ENCODE results near the gene PLA2G6.
"Not testable (repeated sequence)": the region's sequence is repeated elsewhere in the genome, so short reads cannot be mapped to it uniquely, and the experiment has no call there.

Gene PLA2G6

GRCh38 chr22:38080474-38080849 lies 101.2 kb downstream of the PLA2G6 start:
- H3K9me3 ChIP-seq (ENCODE audit: control insufficient read depth in 5 of 5, low read length in 5 of 5) = no peaks in the 10 kb centered on the region
- peaks cover 0 to 21% (median 20%) of the 10 kb centered on the region in 5 donors for H3K4me1 ChIP-seq (ENCODE audit: control insufficient read depth in 5 of 5, insufficient read depth in 5 of 5, low read length in 5 of 5)
- H3K9ac ChIP-seq (ENCODE audit: low read length in 5 of 5) = no peak overlapping the region
- peaks cover 0 to 13% (median 5%) of the 10 kb centered on the region in 5 donors for H3K36me3 ChIP-seq (ENCODE audit: control insufficient read depth in 5 of 5, insufficient read depth in 5 of 5, low read length in 5 of 5)
- peaks cover 9 to 18% (median 14%) of the 10 kb centered on the region in 5 donors for H3K27me3 ChIP-seq (ENCODE audit: control insufficient read depth in 5 of 5, insufficient read depth in 4 of 5, low read length in 5 of 5)
- H3K27ac ChIP-seq (ENCODE audit: low read depth, low read length) = no peak overlapping the region
- peak overlapping the region in 2 of 5 donors; percentile 60 to 65 for H3K4me3 ChIP-seq (ENCODE audit: low read depth in 1 of 5, low read length in 5 of 5)

GRCh38 chr22:38079804-38080203 lies 101.8 kb downstream of the PLA2G6 start:
- Histone ChIP-seq H3K27me3 (ENCODE audit: control insufficient read depth in 5 of 5, insufficient read depth in 4 of 5, low read length in 5 of 5) (peaks cover 9 to 18% (median 14%) of the 10 kb centered on the region in 5 donors), H3K4me1 (ENCODE audit: control insufficient read depth in 5 of 5, insufficient read depth in 5 of 5, low read length in 5 of 5) (peaks cover 0 to 21% (median 20%) of the 10 kb centered on the region in 5 donors), H3K36me3 (ENCODE audit: control insufficient read depth in 5 of 5, insufficient read depth in 5 of 5, low read length in 5 of 5) (peaks cover 0 to 11% (median 3%) of the 10 kb centered on the region in 5 donors), H3K4me3 (ENCODE audit: low read depth in 1 of 5, low read length in 5 of 5) (no peak overlapping the region), H3K27ac (ENCODE audit: low read depth, low read length) (no peak overlapping the region), H3K9ac (ENCODE audit: low read length in 5 of 5) (no peak overlapping the region), H3K9me3 (ENCODE audit: control insufficient read depth in 5 of 5, low read length in 5 of 5) (no peaks in the 10 kb centered on the region)

- Histone ChIP-seq H3K36me3 (ENCODE audit: control insufficient read depth in 5 of 5, insufficient read depth in 5 of 5, low read length in 5 of 5) (peaks cover 0 to 14% (median 7%) of the 10 kb centered on the region in 5 donors), H3K4me1 (ENCODE audit: control insufficient read depth in 5 of 5, insufficient read depth in 5 of 5, low read length in 5 of 5) (peaks cover 0 to 21% (median 20%) of the 10 kb centered on the region in 5 donors), H3K27me3 (ENCODE audit: control insufficient read depth in 5 of 5, insufficient read depth in 4 of 5, low read length in 5 of 5) (peaks cover 9 to 18% (median 14%) of the 10 kb centered on the region in 5 donors)
- not testable (repeated sequence) for H3K27ac ChIP-seq (ENCODE audit: low read depth, low read length); H3K4me3 ChIP-seq (ENCODE audit: low read depth in 1 of 5, low read length in 5 of 5); H3K9ac ChIP-seq (ENCODE audit: low read length in 5 of 5); H3K9me3 ChIP-seq (ENCODE audit: control insufficient read depth in 5 of 5, low read length in 5 of 5)
These were observed 102.4 kb downstream of the PLA2G6 start for GRCh38 chr22:38079208-38079607.

GRCh38 chr22:38078046-38078840 lies 103.4 kb downstream of the PLA2G6 start:
- H3K4me1 ChIP-seq (ENCODE audit: control insufficient read depth in 5 of 5, insufficient read depth in 5 of 5, low read length in 5 of 5) = peaks cover 0 to 21% (median 20%) of the 10 kb centered on the region in 5 donors

GRCh38 chr22:38077595-38077994 lies 104.0 kb downstream of the PLA2G6 start:
- Histone ChIP-seq H3K9ac (ENCODE audit: low read length in 5 of 5) (no peak overlapping the region), H3K4me1 (ENCODE audit: control insufficient read depth in 5 of 5, insufficient read depth in 5 of 5, low read length in 5 of 5) (peaks cover 0 to 21% (median 19%) of the 10 kb centered on the region in 5 donors), H3K27ac (ENCODE audit: low read depth, low read length) (no peak overlapping the region), H3K27me3 (ENCODE audit: control insufficient read depth in 5 of 5, insufficient read depth in 4 of 5, low read length in 5 of 5) (peaks cover 5 to 12% (median 10%) of the 10 kb centered on the region in 5 donors), H3K36me3 (ENCODE audit: control insufficient read depth in 5 of 5, insufficient read depth in 5 of 5, low read length in 5 of 5) (peaks cover 0 to 29% (median 22%) of the 10 kb centered on the region in 5 donors), H3K4me3 (ENCODE audit: low read depth in 1 of 5, low read length in 5 of 5) (no peak overlapping the region), H3K9me3 (ENCODE audit: control insufficient read depth in 5 of 5, low read length in 5 of 5) (no peaks in the 10 kb centered on the region)

More at GRCh38 chr22:38078046-38078840, 103.4 kb downstream of the PLA2G6 start:
- H3K9me3 ChIP-seq (ENCODE audit: control insufficient read depth in 5 of 5, low read length in 5 of 5) = no peaks in the 10 kb centered on the region
- H3K27me3 ChIP-seq (ENCODE audit: control insufficient read depth in 5 of 5, insufficient read depth in 4 of 5, low read length in 5 of 5) = peaks cover 6 to 17% (median 14%) of the 10 kb centered on the region in 5 donors
- no peak overlapping the region for H3K9ac ChIP-seq (ENCODE audit: low read length in 5 of 5)
- H3K4me3 ChIP-seq (ENCODE audit: low read depth in 1 of 5, low read length in 5 of 5) = no peak overlapping the region
- no peak overlapping the region for H3K27ac ChIP-seq (ENCODE audit: low read depth, low read length)
- peaks cover 0 to 23% (median 15%) of the 10 kb centered on the region in 5 donors for H3K36me3 ChIP-seq (ENCODE audit: control insufficient read depth in 5 of 5, insufficient read depth in 5 of 5, low read length in 5 of 5)

- H3K27ac ChIP-seq (ENCODE audit: low read depth, low read length) = no peak overlapping the region
These were observed 104.5 kb downstream of the PLA2G6 start for GRCh38 chr22:38077096-38077495.

GRCh38 chr22:38075961-38076360 lies 105.7 kb downstream of the PLA2G6 start:
- Histone ChIP-seq H3K36me3 (ENCODE audit: control insufficient read depth in 5 of 5, insufficient read depth in 5 of 5, low read length in 5 of 5) (peaks cover 0 to 46% (median 35%) of the 10 kb centered on the region in 5 donors), H3K4me1 (ENCODE audit: control insufficient read depth in 5 of 5, insufficient read depth in 5 of 5, low read length in 5 of 5) (peaks cover 0 to 7% (median 5%) of the 10 kb centered on the region in 5 donors), H3K27ac (ENCODE audit: low read depth, low read length) (no peak overlapping the region), H3K27me3 (ENCODE audit: control insufficient read depth in 5 of 5, insufficient read depth in 4 of 5, low read length in 5 of 5) (peaks cover 0 to 4% (median 0%) of the 10 kb centered on the region in 5 donors), H3K9me3 (ENCODE audit: control insufficient read depth in 5 of 5, low read length in 5 of 5) (no peaks in the 10 kb centered on the region), H3K9ac (ENCODE audit: low read length in 5 of 5) (no peak overlapping the region), H3K4me3 (ENCODE audit: low read depth in 1 of 5, low read length in 5 of 5) (no peak overlapping the region)

More at GRCh38 chr22:38077096-38077495, 104.5 kb downstream of the PLA2G6 start:
- H3K9ac ChIP-seq (ENCODE audit: low read length in 5 of 5) = no peak overlapping the region
- H3K36me3 ChIP-seq (ENCODE audit: control insufficient read depth in 5 of 5, insufficient read depth in 5 of 5, low read length in 5 of 5) = peaks cover 0 to 34% (median 27%) of the 10 kb centered on the region in 5 donors
- H3K4me1 ChIP-seq (ENCODE audit: control insufficient read depth in 5 of 5, insufficient read depth in 5 of 5, low read length in 5 of 5) = peaks cover 0 to 16% (median 15%) of the 10 kb centered on the region in 5 donors
- H3K9me3 ChIP-seq (ENCODE audit: control insufficient read depth in 5 of 5, low read length in 5 of 5) = no peaks in the 10 kb centered on the region
- peaks cover 3 to 7% (median 5%) of the 10 kb centered on the region in 5 donors for H3K27me3 ChIP-seq (ENCODE audit: control insufficient read depth in 5 of 5, insufficient read depth in 4 of 5, low read length in 5 of 5)
- H3K4me3 ChIP-seq (ENCODE audit: low read depth in 1 of 5, low read length in 5 of 5) = no peak overlapping the region

GRCh38 chr22:38075105-38075825 lies 106.4 kb downstream of the PLA2G6 start:
- no peak overlapping the region for H3K9ac ChIP-seq (ENCODE audit: low read length in 5 of 5)
- no peak overlapping the region for H3K4me3 ChIP-seq (ENCODE audit: low read depth in 1 of 5, low read length in 5 of 5)
- H3K4me1 ChIP-seq (ENCODE audit: control insufficient read depth in 5 of 5, insufficient read depth in 5 of 5, low read length in 5 of 5) = peaks cover 0 to under 1% (median under 1%) of the 10 kb centered on the region in 5 donors
- H3K36me3 ChIP-seq (ENCODE audit: control insufficient read depth in 5 of 5, insufficient read depth in 5 of 5, low read length in 5 of 5) = peaks cover 0 to 53% (median 39%) of the 10 kb centered on the region in 5 donors
- H3K27me3 ChIP-seq (ENCODE audit: control insufficient read depth in 5 of 5, insufficient read depth in 4 of 5, low read length in 5 of 5) = peaks cover 0 to 1% (median 0%) of the 10 kb centered on the region in 5 donors
- H3K27ac ChIP-seq (ENCODE audit: low read depth, low read length) = no peak overlapping the region
- H3K9me3 ChIP-seq (ENCODE audit: control insufficient read depth in 5 of 5, low read length in 5 of 5) = no peaks in the 10 kb centered on the region

GRCh38 chr22:38074181-38075104 lies 107.2 kb downstream of the PLA2G6 start:
- peaks cover 0 to 59% (median 39%) of the 10 kb centered on the region in 5 donors for H3K36me3 ChIP-seq (ENCODE audit: control insufficient read depth in 5 of 5, insufficient read depth in 5 of 5, low read length in 5 of 5)
- H3K27ac ChIP-seq (ENCODE audit: low read depth, low read length) = no peak overlapping the region
- no peaks in the 10 kb centered on the region for H3K9me3 ChIP-seq (ENCODE audit: control insufficient read depth in 5 of 5, low read length in 5 of 5)
- no peak overlapping the region for H3K4me3 ChIP-seq (ENCODE audit: low read depth in 1 of 5, low read length in 5 of 5)
- H3K4me1 ChIP-seq (ENCODE audit: control insufficient read depth in 5 of 5, insufficient read depth in 5 of 5, low read length in 5 of 5) = peaks cover 0 to 9% (median 6%) of the 10 kb centered on the region in 5 donors
- H3K27me3 ChIP-seq (ENCODE audit: control insufficient read depth in 5 of 5, insufficient read depth in 4 of 5, low read length in 5 of 5) = no peaks in the 10 kb centered on the region
- H3K9ac ChIP-seq (ENCODE audit: low read length in 5 of 5) = no peak overlapping the region

Data from subcutaneous abdominal adipose tissue (tissue), 5 donors.